GM19240 (cell line): ENCODE data around the gene ELMO3.

Experiments
- DNase-seq: peaks from one replicate; pipeline ENCODE4 v3.0.0; 2011; ENCODE audit warnings: low spot score; ENCODE audit not compliant: insufficient read length

ELMO3 gene

DNA sequence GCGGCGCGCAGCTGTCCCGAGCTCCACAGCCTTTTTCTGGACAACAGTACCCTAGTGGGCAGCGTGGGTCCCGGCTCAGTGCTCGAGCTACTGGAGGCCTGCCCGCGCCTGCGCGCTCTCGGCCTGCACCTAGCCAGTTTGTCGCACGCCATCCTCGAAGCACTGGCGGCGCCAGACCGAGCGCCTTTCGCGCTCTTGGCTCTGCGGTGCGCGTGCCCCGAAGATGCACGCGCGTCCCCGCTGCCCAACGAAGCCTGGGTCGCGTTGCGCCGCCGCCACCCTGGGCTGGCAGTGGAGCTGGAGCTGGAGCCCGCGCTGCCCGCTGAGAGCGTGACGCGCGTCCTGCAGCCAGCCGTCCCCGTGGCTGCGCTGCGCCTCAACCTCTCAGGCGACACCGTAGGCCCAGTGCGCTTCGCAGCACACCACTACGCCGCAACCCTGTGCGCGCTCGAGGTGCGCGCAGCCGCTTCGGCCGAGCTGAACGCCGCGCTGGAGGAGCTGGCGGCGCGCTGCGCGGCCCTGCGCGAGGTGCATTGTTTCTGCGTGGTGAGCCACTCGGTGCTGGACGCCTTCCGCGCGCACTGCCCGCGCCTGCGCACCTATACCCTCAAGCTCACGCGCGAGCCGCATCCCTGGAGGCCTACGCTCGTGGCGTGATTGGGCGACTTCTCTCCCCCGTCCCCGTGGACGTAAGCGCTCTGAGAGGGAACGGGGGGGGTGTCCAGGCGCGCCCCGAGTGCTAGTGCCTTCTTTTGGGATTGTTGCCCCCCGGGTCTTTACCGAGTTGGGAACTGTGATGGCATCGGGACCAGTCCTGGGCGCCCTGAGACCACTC is 35.5 kb upstream of the ELMO3 start:
- no peak for DNase-seq

DNA sequence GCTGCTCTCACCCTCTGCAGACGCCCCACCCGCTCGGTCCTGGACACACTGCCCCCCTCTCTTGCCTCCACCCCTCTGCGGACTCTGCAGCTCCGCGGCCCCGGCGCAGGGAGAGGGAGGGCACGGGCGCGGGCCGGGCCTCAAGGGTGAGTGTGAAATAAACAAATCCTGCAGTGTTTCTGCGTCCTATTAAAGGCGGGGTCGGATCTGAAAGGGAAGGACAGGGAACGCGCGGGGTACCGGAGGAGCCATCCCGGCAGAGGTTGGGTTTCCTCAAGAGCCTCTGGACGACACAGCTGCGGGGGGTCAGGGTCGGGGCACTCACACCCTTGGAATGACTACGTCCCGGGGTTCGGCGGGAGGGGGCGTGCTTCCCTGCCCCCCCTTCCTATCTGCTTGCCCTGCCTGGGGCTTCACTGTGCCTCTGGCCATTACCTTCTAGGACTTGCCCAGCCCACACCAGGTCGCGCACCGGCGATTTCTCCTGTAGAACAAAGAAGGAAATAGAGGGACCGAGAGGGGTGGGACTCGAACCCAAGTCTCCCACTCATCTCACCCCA is 34.9 kb upstream of the ELMO3 start:
- no peak for DNase-seq

DNA sequence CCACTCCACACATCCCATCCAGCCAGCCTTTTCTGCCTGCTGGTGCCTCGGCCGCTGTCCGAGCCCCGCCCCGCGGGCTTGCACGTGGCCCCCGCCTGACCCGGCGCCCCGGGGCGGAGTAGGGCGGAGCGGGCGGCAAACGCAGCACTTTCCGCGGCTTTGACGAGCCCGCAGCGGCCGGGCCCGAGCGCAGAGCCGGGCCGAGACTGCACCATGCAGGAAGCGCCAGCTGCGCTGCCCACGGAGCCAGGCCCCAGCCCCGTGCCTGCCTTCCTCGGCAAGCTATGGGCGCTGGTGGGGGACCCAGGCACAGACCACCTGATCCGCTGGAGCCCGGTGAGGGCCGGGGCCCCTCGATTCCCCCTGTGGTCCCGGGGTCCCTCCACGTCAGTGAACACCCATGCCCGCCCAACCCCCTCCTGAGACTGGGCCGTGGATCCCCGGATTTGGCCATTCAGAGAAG is 34.3 kb upstream of the ELMO3 start, which contains the start of gene HSF4:
Gene HSF4, plus strand, starts transcription at position 147 of the 463 bp plus-strand sequence. Its CDS starts 67 bp downstream, at position 214.
- no peak for DNase-seq

DNA sequence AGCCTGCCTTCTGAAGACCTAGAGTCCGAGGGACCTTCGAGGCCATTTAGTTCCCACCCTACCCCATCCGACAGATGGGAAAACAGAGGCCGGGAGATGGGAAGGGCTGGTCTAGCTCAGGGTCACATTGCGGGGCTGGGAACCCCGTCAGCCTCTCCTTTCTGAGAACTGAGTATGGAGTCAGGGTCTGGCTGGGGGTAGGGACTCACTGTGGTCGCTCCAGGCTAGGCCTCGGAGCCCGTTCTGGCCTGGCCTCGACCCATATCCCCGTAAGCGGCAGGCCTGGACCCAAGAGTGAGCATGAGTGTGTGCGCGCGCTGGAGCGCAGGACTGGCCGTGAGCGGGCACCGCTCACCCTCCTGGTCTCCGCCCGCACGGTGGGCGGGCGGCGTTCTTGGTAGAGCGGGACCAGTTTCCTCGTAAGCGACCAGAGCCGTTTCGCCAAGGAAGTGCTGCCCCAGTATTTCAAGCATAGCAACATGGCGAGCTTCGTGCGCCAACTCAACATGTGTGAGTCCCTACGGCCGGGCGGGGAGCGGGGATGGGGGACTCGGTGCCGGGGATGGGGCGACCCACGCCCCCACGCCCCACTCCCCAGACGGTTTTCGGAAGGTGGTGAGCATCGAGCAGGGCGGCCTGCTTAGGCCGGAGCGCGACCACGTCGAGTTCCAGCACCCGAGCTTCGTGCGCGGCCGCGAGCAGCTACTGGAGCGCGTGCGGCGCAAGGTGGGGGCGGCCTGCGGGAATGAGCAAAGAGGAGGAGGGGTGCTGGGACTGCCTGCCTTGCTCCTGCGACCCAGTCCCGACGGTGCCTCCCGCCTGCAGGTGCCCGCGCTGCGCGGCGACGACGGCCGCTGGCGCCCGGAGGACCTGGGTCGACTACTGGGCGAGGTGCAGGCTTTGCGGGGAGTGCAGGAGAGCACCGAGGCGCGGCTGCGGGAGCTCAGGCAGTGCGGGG is 33.5 kb upstream of the ELMO3 start:
- no peak for DNase-seq

DNA sequence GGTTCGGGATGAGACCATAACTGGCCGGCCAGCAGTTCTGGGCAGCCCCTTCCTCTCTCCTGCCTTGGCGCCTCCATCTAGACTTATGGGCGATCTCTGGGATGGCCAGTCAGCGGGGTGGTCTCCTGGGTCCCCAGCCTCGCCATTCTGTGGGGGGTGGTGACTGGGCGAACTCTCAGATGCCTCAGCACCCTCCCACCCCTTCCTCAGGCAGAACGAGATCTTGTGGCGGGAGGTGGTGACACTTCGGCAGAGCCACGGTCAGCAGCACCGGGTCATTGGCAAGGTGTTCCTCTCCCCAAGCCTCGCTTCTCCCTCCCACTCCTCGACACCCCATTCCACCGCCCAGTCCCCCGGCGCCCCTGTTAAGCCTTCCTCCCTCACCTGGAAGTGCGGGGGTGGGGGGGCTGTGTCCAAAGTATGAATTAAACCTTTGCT is 32.8 kb upstream of the ELMO3 start:
- no peak for DNase-seq

DNA sequence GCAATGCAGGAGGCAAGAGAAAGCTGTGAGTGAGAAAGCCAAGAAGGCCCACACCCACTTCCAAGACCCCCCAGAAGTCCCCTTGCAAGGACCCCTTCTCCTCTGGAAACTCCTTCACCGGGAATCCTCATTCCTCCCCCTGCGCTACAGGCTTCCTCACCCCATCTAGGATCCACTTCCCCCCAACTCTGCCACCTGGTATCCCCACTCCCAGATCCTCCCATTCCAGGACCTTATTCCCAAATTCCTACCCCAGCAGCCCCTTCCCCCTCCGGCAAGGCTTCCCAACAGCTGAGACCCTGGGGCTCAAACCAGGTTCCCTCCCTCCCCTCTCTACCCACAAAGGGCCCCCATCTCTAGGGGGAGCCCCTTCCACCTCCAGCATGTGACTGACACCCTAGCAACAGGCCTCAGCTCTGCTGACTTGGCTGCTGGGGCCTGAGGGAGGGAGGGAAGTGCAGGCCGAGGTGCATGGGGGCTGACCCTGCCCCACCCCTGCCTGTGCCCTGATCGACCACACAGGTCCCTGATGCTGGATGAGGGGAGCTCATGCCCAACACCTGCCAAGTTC is 32.2 kb upstream of the ELMO3 start:
- no peak for DNase-seq

DNA sequence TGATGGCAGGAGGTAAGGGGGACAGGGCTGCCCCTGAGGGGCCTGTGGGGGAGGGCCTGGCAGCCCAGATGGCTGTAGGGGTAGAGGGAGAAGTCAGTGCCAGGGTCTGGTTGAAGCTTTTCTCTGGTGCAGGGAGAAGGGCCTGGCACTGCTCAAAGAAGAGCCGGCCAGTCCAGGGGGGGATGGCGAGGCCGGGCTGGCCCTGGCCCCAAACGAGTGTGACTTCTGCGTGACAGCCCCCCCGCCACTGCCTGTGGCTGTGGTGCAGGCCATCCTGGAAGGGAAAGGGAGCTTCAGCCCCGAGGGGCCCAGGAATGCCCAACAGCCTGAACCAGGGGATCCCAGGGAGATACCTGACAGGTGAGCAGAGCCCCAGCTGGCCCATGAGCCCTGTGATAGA is 31.3 kb upstream of the ELMO3 start:
- DNase-seq, result no peak

DNA sequence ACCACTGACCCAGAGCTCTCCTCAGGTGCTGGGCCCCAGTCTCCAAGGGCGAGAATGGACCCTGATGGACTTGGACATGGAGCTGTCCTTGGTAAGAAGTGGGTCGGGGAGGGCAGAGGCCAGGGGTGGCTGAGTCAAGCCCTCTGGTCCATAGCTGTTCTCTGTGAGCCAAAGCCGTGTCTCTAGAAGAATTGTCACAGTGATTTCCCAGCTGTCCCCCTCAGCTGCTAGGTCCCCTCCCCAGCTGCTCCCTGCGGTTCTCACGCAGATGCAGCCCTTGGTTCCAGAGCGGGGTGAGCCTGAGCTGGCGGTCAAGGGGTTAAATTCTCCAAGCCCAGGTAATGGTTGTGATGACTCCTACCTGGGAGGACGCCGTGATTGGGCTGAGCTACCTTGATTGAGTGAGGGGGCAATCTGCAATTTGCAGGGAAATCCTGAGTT is 29.9 kb upstream of the ELMO3 start:
- DNase-seq, result no peak

DNA sequence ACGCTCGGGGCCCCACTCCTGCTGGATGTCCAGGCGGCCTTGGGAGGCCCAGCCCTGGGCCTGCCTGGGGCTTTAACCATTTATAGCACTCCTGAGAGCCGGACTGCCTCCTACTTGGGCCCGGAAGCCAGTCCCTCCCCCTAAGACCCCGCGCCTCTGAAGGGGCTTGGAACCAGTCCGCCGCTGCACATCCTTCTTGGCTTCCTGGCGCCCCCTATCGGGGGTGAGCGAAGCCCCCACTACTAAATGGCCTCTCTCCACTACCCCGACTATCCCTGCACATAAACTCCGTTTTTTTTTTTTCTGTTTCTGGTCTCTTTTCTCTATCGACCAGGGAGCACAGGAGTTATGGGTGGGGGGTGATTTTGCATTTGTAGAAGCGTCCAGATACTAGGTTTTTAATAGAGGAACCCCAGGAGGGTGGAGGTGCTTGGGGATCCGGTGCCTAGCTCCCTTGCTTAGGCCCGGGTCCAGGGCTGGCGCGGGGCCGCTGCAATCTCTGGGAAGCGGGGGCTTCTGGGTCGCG is 29.2 kb upstream of the ELMO3 start:
- no peak for DNase-seq

DNA sequence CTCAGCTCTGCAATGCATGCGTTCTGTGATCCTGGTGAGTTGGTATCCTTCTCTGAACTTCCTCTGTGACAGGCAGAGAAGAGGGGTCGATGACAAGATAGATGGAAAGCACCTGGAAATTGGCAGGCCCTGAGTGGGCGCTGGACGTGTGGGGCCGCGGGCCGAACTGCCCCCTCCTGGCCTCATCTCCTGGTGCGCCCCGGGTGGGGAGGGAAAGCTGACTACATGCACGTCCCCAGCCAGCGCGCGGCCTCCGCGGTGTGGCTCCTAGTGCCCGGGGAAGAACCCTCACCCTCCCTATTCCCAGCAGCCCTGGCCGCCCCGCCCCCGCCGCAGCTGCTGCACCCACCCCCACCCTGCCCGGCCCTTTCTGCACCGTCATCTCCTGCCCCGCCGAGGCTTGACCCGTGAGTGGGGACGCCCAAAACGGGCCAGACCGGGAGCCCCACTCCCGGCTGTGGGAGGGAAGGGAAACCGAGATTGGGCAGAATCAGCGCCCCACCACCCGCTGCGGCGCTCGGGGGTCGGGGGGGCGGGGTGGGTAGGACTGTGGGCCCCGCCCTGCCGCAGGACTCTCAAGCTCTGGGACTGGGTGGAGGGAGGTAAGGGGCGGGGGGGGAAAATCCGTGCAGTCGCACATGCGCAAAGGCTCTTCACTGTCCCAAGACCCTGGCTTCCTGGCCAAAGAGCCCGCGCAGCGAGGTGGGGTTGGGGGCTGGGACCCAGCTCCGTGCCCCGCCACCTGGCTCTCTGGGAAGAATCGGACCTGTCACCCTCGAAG is 28.6 kb upstream of the ELMO3 start, which contains the start of gene NOL3:
Gene NOL3, plus strand, starts transcription at position 371 of the 781 bp plus-strand sequence.
- no peak for DNase-seq

DNA sequence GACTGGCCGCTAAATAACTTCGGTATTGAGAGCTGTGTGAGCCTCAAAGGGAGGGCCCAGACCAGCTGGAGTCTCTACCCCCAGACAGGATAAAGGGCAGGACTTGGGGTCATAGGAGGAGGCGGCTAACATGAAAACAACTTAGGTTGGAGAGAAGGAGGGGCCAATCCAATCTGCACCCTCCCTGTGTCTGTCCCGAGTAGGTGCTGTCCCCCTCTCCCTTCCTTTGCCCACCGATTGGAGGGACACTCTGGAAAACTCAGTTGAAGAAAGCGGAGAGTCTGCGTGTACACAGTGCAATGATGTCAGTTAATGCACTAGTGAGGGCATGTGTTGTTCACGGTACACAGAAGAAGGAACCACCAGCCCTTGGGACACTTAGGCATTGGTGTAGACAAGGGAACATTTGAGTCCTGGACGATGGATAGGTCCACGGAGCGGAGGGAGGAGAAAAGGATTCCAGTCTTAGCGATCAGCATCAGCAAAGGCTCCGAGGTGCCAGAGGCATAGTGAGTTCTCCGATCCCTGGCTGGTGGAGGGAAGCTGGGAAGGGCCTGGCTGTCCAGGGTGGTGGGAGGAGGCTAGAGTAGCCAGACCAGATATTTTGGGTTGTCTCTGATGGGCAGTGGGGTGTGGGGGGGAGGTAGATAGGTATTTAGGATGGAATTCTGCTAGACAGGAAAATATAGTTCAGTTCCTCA is 27.8 kb upstream of the ELMO3 start:
- no peak for DNase-seq

DNA sequence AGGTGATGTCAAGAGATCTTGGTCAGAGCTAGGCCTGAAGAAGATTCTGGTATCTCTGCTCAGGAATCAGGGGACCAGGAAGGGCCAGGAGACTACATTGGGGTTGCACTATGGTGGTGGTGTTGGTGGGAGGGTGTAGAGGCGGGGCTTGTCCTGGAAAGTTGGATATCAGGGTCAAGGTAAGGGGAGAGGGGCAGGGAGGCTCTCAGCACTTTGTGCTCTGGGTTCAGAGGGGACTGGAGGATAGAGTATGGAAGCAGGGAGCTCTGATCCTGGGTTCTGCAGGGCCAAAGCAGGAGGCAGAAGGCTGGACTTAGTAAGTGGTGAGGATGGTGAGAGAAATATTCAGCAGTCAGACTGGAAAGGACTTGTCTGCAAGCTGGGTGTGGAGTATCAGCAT is 25.6 kb upstream of the ELMO3 start:
- no peak for DNase-seq

DNA sequence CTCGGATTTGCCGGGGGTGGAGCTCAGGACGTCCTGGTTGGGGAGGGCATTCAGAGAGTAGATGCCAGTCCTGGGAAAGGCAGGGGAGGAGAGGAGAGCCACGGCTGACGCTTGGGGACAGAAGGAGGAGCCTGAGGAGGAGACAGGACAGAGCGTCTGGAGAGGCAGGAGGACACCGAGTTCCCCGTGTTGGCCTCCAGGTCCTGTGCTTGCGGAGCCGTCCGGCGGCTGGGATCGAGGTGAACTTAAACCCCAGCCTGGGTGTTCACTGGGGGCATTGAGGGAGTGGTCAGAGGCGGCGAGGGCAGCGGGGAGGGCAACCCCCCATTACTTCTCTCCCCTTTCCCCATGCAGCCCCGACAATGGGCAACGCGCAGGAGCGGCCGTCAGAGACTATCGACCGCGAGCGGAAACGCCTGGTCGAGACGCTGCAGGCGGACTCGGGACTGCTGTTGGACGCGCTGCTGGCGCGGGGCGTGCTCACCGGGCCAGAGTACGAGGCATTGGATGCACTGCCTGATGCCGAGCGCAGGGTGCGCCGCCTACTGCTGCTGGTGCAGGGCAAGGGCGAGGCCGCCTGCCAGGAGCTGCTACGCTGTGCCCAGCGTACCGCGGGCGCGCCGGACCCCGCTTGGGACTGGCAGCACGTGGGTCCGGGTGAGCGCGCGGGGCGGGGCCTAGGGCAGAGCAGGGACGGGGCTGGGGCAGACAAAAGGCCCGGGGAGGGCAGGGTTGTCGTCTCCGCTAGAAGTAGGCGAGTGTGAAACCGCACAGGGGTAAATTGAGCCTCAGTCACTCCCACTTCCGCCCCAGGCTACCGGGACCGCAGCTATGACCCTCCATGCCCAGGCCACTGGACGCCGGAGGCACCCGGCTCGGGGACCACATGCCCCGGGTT is 24.9 kb upstream of the ELMO3 start:
- DNase-seq, result no peak

DNA sequence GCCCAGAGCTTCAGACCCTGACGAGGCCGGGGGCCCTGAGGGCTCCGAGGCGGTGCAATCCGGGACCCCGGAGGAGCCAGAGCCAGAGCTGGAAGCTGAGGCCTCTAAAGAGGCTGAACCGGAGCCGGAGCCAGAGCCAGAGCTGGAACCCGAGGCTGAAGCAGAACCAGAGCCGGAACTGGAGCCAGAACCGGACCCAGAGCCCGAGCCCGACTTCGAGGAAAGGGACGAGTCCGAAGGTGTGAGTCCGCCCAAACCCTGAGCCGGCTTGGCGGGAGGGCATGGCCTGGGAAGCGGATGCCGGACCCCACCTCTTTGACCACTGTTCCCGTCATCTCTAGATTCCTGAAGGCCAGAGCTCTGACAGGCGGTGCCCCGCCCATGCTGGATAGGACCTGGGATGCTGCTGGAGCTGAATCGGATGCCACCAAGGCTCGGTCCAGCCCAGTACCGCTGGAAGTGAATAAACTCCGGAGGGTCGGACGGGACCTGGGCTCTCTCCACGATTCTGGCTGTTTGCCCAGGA is 24.2 kb upstream of the ELMO3 start:
- DNase-seq, result no peak

DNA sequence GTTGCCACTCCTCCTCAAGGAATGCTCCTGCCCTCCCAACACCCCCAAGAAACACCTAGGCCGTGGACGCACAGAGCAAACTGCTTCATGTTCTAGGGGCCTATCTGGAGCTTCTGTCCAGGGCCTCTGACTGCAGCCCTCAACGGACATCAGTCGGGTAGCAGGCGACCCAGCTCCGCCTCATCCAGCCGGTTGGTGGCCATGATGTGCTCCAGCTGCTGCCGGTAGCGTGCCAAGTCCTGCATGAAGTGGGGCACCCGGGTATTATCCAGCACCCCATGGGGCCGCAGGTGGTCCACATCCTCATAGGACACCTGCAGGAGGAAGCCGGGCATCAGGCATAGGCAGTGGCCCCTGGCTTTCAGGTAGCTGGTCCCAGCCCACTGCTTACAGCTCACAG is 22.3 kb upstream of the ELMO3 start:
- no peak for DNase-seq

DNA sequence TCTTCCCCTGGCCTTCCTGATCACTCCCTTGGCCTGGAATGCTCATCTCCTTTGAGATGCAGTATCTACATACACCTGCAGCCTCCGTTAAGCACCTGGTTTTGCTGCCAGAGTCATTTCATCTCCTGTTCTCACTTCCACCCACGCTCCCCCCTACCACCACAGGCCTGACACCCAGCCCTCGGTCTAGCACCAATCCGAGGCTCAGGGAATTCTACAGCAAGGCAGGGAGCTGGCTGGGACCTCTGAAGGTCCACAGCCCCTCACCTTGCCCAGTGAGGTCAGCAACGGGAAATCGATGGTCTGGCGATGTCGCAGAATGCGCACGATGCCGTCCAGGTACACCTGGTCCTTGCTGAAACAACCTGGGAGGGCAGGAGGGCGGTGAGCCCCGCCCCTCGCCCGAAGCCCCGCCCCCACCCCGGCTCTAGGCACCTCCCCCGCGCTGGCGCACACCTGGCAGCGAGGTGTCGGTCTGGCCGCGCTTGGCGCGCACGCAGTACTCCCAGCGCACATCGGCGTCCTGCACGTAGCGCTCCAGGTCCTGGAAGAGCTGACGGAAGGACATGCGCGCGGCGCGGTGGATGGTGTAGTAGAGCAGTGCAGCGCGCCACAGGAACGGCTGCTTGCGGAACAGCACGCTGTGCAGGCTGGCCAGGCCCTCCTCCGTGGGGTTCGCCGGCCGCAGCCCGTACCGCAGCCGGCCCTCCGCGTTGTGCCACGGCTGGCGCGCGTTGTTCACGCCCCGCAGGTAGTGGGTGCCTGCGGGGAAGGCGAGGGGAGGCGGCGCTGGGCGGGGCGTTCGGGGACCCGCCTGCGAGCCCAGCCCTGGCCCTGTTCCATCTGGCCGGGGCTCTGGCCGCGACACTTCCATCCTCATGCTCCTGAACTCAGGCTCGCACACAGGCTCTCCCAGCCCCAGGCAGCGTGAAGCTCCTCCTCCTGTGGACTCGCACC is 20.9 kb upstream of the ELMO3 start:
- no peak for DNase-seq

DNA sequence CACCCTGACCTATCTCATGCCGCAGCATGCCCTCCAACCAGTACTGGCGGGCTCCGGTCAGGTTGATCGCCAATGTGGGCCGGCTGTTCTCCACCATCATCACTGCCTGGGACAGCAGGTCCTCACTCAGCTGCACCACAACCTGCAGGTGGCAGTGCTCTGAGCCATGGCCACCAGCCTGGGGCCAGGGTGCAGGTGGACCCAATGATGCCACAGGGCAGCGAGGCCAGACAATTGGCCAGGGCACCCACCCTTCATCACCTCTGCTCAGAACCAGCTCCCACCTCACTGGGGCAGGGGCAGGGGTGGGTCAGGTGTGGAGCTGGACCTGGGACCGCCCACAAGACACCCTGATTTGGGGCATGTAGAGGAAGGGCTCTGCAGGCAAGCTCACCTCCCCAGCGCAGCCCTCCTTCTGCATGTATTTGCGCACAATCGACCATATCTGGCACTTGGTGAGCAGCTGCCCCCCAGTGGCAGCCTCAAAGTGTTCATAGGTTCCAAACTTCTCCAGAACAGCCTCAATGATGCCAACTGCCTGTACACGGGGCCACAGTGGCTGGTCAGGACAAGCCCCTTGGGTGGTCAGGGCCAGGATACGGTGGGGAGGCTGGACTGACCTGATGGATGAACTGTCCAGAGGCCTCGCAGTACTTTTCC is 19.4 kb upstream of the ELMO3 start:
- DNase-seq, result no peak
